OCI-LY7 (cell line): ENCODE measurements around the gene SEPHS2.

Experiments used
- CTCF ChIP-seq: fragments of 200-600 bp; sonication (generic); conservative IDR thresholded peaks from 2 replicates; pipeline ENCODE4 v1.5.1; 2014; ENCODE audit warnings: mild to moderate bottlenecking, antibody characterized with exemption, low read length, moderate library complexity, mixed read lengths
- EZH2phosphoT487 ChIP-seq: fragments of 200-600 bp; sonication (generic); IDR thresholded peaks from 2 replicates; pipeline ENCODE4 v1.6.1; 2018; ENCODE audit warnings: low read depth, borderline replicate concordance, mild to moderate bottlenecking, mixed run types, antibody characterized with exemption, low read length, moderate library complexity, mixed read lengths

GRCh38 chr16:30445149-30445407 is 596 bp downstream of the SEPHS2 start:
- no peak for TF ChIP-seq CTCF
- TF ChIP-seq EZH2phosphoT487, result no peak
